ENCODE measurements around the gene RADIL.

The RADIL gene

DNA sequence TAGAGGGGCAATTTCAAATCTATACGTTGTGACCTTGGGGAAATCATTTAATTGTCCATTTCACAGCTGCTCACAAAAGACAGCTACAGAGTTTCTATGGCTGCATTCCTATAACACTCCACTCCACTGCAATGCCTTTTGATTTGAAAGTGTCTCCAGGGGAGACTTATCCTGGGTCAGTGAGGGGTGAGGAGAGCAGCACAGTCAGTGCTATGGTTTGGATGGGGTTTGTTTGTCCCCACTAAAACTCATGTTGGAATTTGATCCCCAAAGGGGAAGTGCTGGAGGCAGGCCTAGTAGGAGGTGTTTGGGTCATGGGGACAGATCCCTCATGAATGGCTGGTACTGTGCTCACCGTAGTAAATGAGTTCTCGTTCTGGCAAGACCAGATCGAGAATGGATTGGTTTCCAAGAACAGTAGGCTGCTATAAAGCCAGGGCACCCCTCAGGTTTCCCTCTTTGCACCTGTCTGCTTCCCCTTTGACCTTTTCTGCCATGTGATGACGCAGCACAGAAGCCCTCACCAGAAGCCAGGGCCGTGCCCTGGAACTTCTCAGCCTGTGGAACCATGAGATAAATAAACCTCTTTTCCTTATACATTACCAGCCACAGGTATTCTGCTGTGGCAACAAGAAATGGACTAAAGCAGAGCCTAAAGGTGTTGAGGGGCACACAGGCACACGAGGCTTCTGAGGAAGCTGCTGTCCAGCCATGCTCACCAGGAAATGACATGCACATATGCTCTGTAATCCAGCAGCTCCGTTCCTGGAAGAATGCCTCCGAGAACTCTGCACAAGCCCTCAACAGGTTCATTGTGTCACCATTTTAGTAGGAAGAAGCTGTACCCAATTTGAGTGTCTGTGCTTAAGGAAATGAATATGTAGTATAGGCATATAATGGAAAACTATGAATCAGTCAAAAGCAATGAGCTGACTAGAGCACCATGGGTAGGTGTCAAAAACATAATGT, 16.7 kb downstream of the RADIL start:
- no peak overlapping the region for H3K9ac ChIP-seq (ENCODE audit: low read depth, low read length, poor library complexity, severe bottlenecking)
- no peaks in the 10 kb centered on the region for H3K79me2 ChIP-seq (ENCODE audit: insufficient read depth, low read length)
- H3K9me2 ChIP-seq (replicated peaks; ENCODE audit: low read depth, low read length), result 0 out of 2 replicates have a peak, but pooled peaks cover 5% of the 10 kb centered on the region
- no peaks in the 10 kb centered on the region for H3K36me3 ChIP-seq (ENCODE audit: insufficient read depth, low read length)
- no peaks in the 10 kb centered on the region for H4K20me1 ChIP-seq (ENCODE audit: insufficient read depth, low read length, poor library complexity, severe bottlenecking)
- H3K27me3 ChIP-seq (ENCODE audit: insufficient read depth, low read length, poor library complexity, severe bottlenecking), result no peaks in the 10 kb centered on the region
- no peaks in the 10 kb centered on the region for H3K4me1 ChIP-seq (ENCODE audit: insufficient read depth, low read length, poor library complexity, severe bottlenecking)
- TF ChIP-seq, protein P1, sequence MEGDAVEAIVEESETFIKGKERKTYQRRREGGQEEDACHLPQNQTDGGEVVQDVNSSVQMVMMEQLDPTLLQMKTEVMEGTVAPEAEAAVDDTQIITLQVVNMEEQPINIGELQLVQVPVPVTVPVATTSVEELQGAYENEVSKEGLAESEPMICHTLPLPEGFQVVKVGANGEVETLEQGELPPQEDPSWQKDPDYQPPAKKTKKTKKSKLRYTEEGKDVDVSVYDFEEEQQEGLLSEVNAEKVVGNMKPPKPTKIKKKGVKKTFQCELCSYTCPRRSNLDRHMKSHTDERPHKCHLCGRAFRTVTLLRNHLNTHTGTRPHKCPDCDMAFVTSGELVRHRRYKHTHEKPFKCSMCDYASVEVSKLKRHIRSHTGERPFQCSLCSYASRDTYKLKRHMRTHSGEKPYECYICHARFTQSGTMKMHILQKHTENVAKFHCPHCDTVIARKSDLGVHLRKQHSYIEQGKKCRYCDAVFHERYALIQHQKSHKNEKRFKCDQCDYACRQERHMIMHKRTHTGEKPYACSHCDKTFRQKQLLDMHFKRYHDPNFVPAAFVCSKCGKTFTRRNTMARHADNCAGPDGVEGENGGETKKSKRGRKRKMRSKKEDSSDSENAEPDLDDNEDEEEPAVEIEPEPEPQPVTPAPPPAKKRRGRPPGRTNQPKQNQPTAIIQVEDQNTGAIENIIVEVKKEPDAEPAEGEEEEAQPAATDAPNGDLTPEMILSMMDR (conservative IDR thresholded peaks at IDR 0.05; ENCODE audit: low read length), result no peak
- TF ChIP-seq EZH2phosphoT487 (IDR thresholded peaks at IDR 0.05; ENCODE audit: borderline replicate concordance), result no peak
- no peak overlapping the region for H2AFZ ChIP-seq (ENCODE audit: low read length)
- no peak overlapping the region for H3K4me3 ChIP-seq (ENCODE audit: low read length, poor library complexity, severe bottlenecking)
- no peaks in the 10 kb centered on the region for H3K9me3 ChIP-seq (ENCODE audit: insufficient read depth, low read depth, low read length)
- H3F3A ChIP-seq (ENCODE audit: low read depth), result no peaks in the 10 kb centered on the region
- H3K4me2 ChIP-seq (ENCODE audit: low read depth, low read length, poor library complexity, severe bottlenecking), result no peak overlapping the region

DNA sequence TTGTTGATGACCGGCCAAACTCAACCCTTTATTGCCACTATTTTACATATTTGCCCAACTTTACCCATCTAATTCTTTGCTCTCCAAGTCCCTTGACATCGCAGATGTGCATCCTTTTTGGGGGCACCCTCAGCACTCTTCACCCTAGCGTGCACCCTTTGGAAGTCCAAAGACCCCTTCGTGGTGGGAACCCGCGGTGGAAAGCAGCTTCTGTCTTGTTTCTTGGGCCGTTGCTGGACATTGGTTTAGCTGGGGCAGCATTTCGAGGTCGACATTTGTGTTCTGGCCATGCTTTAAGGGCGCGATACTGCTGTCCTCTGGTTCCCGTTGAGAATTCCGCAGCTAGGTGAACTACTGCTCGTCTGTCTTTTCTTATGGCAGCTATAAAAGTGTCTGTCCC, 21.4 kb downstream of the RADIL start:
- Histone ChIP-seq H3K4me1 (ENCODE audit: insufficient read depth, low read length, poor library complexity, severe bottlenecking) (no peaks in the 10 kb centered on the region), H3K4me2 (ENCODE audit: low read depth, low read length, poor library complexity, severe bottlenecking) (no peak overlapping the region), H3K9me3 (ENCODE audit: insufficient read depth, low read depth, low read length) (no peaks in the 10 kb centered on the region), H3K79me2 (ENCODE audit: insufficient read depth, low read length) (no peaks in the 10 kb centered on the region), H3K36me3 (ENCODE audit: insufficient read depth, low read length) (no peaks in the 10 kb centered on the region), H3K4me3 (ENCODE audit: low read length, poor library complexity, severe bottlenecking) (no peak overlapping the region), H3K9ac (ENCODE audit: low read depth, low read length, poor library complexity, severe bottlenecking) (no peak overlapping the region), H3F3A (ENCODE audit: low read depth) (no peaks in the 10 kb centered on the region), H4K20me1 (ENCODE audit: insufficient read depth, low read length, poor library complexity, severe bottlenecking) (no peaks in the 10 kb centered on the region), H3K9me2 (replicated peaks; ENCODE audit: low read depth, low read length) (0 out of 2 replicates have a peak, but pooled peaks cover 5% of the 10 kb centered on the region), H3K27me3 (ENCODE audit: insufficient read depth, low read length, poor library complexity, severe bottlenecking) (no peaks in the 10 kb centered on the region), H2AFZ (ENCODE audit: low read length) (no peak overlapping the region)
- TF ChIP-seq EZH2phosphoT487 (IDR thresholded peaks at IDR 0.05; ENCODE audit: borderline replicate concordance), result no peak
- TF ChIP-seq, protein P1 (conservative IDR thresholded peaks at IDR 0.05; ENCODE audit: low read length), result no peak

DNA sequence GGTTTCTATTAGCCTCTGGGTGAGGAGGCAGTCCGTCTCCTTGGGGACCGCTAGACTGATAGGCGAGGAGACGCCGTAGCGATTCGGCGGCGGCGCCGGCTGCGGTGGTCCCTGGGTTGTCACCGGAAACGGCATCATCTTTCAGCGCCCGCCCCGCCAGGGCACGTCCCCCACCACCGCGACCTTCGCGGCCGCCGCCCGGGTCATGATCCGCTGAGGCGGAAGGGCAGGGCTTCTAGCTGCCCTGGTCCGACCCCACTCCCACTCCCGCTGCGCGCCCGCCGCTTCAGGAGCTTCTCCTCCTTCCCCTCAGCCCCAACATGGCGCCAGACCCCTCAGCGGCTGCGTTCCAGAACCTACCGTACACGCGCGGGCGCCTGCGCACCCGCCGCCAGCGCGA, 21.8 kb downstream of the RADIL start, which contains the start of gene PAPOLB:
TSS of gene PAPOLB (minus strand) at position 358 of the 400 bp plus-strand sequence. CDS start at position 138, 220 bp downstream.
- no peak for TF ChIP-seq EZH2phosphoT487 (IDR thresholded peaks at IDR 0.05; ENCODE audit: borderline replicate concordance)
- Histone ChIP-seq H3K9ac (ENCODE audit: low read depth, low read length, poor library complexity, severe bottlenecking) (no peak within 1 kb of the TSS), H3K9me2 (replicated peaks; ENCODE audit: low read depth, low read length) (0 out of 2 replicates have a peak, but pooled peaks cover 5% of the 10 kb centered on the region)

More for the DNA sequence above, 21.8 kb downstream of the RADIL start, which contains the start of gene PAPOLB:
- Histone ChIP-seq H3K4me2 (ENCODE audit: low read depth, low read length, poor library complexity, severe bottlenecking) (no peak within 1 kb of the TSS), H3K4me1 (ENCODE audit: insufficient read depth, low read length, poor library complexity, severe bottlenecking) (no peaks in the 10 kb centered on the region), H3K79me2 (ENCODE audit: insufficient read depth, low read length) (no peaks in the 10 kb centered on the region), H3K27me3 (ENCODE audit: insufficient read depth, low read length, poor library complexity, severe bottlenecking) (no peaks in the 10 kb centered on the region), H3K36me3 (ENCODE audit: insufficient read depth, low read length) (no peaks in the 10 kb centered on the region), H2AFZ (ENCODE audit: low read length) (no peak within 1 kb of the TSS), H3F3A (ENCODE audit: low read depth) (no peaks in the 10 kb centered on the region), H3K9me3 (ENCODE audit: insufficient read depth, low read depth, low read length) (no peaks in the 10 kb centered on the region), H4K20me1 (ENCODE audit: insufficient read depth, low read length, poor library complexity, severe bottlenecking) (no peaks in the 10 kb centered on the region), H3K4me3 (ENCODE audit: low read length, poor library complexity, severe bottlenecking) (no peak within 1 kb of the TSS)
